LNCAP (cell line): ENCODE data around the gene RFX2.

Source experiments
- TF ChIP-seq, protein P1 (sequence below): fragments of 450-650 bp; IDR thresholded peaks from 2 replicates; pipeline ENCODE4 v1.5.1; 2017; ENCODE audit warnings: mild to moderate bottlenecking

Gene RFX2

DNA sequence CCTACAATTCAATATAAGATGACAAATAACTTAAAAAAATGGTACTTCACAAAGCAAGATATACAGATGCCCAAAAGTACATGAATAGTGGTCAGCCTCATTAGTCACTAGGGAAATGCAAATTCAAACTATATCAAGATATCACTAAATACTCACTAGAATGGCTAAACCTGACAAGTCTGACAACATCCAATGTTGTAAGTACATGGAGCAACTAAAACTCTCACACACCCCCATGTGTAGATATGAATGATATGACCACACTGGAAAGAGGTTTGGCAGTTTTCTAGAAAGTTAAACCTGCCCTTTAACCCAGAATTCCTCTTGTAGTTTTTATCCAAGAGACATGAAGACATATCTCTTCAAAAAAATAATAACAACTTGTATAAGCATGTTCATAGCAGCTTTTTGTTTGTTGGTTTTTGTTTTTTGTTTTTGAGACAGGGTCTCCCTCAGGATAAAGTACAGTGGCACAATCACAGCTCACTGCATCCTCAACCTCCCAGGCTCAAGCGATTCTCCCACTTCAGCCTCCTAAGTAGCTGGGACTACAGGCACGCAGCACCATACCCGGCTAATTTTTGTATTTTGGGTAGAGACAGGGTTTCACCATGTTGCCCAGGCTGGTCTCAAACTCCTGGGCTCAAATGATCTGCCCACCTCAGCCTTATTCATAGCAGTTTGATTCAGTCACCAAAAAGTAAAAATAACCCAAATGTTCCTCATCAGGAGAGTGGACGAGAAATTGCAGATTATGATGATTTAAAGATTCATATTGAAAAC lies 55.1 kb downstream of the RFX2 start:
- TF ChIP-seq, protein P1, sequence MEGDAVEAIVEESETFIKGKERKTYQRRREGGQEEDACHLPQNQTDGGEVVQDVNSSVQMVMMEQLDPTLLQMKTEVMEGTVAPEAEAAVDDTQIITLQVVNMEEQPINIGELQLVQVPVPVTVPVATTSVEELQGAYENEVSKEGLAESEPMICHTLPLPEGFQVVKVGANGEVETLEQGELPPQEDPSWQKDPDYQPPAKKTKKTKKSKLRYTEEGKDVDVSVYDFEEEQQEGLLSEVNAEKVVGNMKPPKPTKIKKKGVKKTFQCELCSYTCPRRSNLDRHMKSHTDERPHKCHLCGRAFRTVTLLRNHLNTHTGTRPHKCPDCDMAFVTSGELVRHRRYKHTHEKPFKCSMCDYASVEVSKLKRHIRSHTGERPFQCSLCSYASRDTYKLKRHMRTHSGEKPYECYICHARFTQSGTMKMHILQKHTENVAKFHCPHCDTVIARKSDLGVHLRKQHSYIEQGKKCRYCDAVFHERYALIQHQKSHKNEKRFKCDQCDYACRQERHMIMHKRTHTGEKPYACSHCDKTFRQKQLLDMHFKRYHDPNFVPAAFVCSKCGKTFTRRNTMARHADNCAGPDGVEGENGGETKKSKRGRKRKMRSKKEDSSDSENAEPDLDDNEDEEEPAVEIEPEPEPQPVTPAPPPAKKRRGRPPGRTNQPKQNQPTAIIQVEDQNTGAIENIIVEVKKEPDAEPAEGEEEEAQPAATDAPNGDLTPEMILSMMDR = no peak

- TF ChIP-seq, protein P1 = peak; percentile 86
Observed at GRCh38 chr19:6048793-6049405, 61.4 kb downstream of the RFX2 start.

GRCh38 chr19:6048348-6048747 lies 62.0 kb downstream of the RFX2 start:
- TF ChIP-seq, protein P1 = no peak

DNA sequence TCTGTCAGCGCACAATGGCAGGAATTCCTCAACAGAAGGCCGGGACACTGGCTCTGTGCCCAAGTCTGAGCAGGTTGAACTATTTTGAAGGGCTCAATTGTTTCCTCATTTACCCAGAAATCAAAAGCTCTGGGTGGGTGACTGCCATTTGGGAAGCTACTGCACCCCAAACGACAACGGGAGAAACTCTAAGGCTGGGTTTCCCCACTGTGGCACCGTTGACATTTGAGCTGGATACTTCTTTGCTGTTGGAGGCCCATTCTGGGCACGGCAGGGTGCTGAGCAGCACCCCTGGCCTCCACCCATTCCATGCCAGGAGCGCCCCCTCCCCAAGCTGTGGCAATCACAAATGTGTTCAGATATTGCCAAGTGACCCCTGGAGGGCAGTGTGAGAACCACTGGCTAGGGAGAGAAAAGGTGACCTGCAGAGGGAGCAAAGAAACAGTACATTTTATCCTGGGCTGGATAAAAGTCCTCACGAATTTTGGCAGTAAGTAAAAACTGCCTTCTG lies 62.5 kb downstream of the RFX2 start:
- TF ChIP-seq, protein P1 = peak; percentile 87

DNA sequence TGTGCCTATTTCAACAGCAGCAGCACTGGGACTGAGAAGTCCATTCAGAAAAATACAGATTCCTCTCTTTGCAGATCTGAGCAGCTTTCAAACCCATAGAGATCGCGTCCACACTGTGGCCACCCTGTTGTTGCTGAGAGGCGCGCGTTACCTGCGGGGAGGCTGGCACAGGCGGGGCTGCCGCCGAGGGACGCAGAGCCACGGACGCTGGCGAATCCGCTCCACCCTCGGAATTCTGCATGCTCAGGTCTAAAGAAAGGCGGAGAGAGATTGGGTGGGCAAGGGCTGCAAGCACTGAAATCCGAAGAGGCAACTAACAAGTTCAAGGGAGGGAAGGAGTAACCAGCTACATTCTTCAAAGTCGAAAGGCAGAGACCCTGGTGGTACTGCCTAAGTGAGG lies 63.0 kb downstream of the RFX2 start:
- TF ChIP-seq, protein P1 = no peak

DNA sequence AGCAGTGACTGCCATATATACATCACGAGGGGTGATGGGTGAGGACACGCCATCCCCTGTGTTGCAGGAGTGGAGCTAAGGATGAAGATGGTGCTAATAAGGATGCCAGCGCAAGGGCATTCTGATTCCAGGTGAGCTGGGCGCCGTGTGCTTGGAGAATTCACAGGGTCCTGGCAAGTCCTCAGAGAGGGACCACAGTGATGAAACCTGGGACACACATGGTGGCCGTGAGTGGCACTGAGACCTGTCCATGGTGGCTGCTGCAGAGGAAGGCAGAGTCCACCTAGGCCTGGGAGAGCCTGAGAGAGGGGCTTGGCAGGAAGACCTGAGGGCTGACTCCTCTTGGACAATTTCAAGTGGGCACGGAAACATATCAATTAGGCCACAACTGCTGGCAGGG lies 65.2 kb downstream of the RFX2 start:
- TF ChIP-seq, protein P1 = no peak

- TF ChIP-seq, protein P1 = no peak
Observed at GRCh38 chr19:6044056-6044805, 66.1 kb downstream of the RFX2 start.
